ENCODE data around the gene PTCH2.

- TF ChIP-seq POLR2AphosphoS5 (IDR thresholded peaks at IDR 0.05): no peak
- TF ChIP-seq, protein P1, sequence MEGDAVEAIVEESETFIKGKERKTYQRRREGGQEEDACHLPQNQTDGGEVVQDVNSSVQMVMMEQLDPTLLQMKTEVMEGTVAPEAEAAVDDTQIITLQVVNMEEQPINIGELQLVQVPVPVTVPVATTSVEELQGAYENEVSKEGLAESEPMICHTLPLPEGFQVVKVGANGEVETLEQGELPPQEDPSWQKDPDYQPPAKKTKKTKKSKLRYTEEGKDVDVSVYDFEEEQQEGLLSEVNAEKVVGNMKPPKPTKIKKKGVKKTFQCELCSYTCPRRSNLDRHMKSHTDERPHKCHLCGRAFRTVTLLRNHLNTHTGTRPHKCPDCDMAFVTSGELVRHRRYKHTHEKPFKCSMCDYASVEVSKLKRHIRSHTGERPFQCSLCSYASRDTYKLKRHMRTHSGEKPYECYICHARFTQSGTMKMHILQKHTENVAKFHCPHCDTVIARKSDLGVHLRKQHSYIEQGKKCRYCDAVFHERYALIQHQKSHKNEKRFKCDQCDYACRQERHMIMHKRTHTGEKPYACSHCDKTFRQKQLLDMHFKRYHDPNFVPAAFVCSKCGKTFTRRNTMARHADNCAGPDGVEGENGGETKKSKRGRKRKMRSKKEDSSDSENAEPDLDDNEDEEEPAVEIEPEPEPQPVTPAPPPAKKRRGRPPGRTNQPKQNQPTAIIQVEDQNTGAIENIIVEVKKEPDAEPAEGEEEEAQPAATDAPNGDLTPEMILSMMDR (IDR thresholded peaks at IDR 0.05): no peak
These were observed 3.5 kb downstream of the PTCH2 start for GRCh38 chr1:44839576-44839975.

Measured in prostate gland (tissue), 2 donors.